ENCODE data around the gene WNT6. TPM values are rescaled to one million over a fixed set of nuclear protein-coding genes. Genes with fewer than 3 reads are reported as not detected.

Gene WNT6
- total RNA-seq = not detected in 2 replicates

DNA sequence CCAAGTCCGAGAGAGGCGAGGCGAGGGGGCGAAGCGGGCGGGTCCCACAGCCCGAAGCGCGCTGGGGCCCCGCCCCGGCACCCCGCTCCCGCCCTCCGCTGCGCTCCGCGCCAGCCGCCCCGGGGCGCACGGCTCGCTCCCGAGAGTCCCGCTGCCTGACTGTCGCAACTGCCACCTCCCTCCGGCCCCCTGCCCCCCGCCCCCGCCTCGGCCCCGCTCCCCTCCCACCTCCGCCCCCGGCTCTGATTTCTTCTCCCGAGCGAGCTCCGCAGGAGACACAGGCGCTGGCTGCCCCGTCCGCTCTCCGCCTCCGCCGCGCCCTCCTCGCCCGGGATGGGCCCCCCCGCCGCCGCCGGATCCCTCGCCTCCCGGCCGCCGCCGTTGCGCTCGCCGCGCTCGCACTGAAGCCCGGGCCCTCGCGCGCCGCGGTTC is at the start of gene WNT6:
WNT6 (plus strand) TSS at position 250 of the 432 bp plus-strand sequence. CDS start 233 bp downstream, outside the sequence.
- Mint-ChIP-seq H3K27me3 (ENCODE audit: insufficient read depth) (peaks cover 79% of the 10 kb centered on the region), H3K9me3 (no peaks in the 10 kb centered on the region), H3K36me3 (ENCODE audit: low read depth) (no peaks in the 10 kb centered on the region), H3K27ac (no peak within 1 kb of the TSS), H3K4me1 (ENCODE audit: low read depth) (no peaks in the 10 kb centered on the region), H3K4me3 (no peak within 1 kb of the TSS)
- intact Hi-C loops (cut with micrococcal nuclease) = loop anchor here (10.0 kb wide), 1 partner anchor 295 kb away; no protein-coding TSS in a partner anchor
- no peak for DNase-seq (ENCODE audit: low spot score)

DNA sequence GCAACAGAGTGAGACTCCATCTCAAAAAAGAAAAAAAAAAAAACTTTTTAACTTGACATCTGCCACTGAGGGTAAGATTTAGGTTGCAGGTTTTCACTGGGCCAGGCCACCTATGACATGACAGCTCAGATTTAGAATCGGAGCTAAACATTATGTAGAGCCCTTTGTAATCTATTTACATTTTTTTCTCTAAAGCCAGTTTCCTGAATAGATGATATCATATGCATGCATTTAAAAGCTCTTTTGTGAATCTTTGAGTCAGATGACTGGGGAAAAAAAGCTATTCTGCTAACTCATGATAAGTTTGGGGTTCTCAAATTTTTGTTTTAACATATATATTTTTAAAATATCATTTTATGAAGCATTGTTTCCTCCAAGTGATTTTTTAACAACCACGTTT is 49.3 kb upstream of the WNT6 start:
- intact Hi-C loops (cut with micrococcal nuclease) = no loop called here

GRCh38 chr2:218811382-218811781 is 48.2 kb upstream of the WNT6 start:
- H3K9me3 Mint-ChIP-seq = no peaks in the 10 kb centered on the region
- H3K27me3 Mint-ChIP-seq (ENCODE audit: insufficient read depth) = no peaks in the 10 kb centered on the region
- H3K36me3 Mint-ChIP-seq (ENCODE audit: low read depth) = no peaks in the 10 kb centered on the region
- no peak for DNase-seq (ENCODE audit: low spot score)
- intact Hi-C loops (cut with micrococcal nuclease) = no loop called here
- no peak overlapping the region for H3K27ac Mint-ChIP-seq
- no peaks in the 10 kb centered on the region for H3K4me1 Mint-ChIP-seq (ENCODE audit: low read depth)
- no peak overlapping the region for H3K4me3 Mint-ChIP-seq

More for the DNA sequence above, 49.3 kb upstream of the WNT6 start:
- no peak for DNase-seq (ENCODE audit: low spot score)
- H3K36me3 Mint-ChIP-seq (ENCODE audit: low read depth) = no peaks in the 10 kb centered on the region
- H3K4me1 Mint-ChIP-seq (ENCODE audit: low read depth) = no peaks in the 10 kb centered on the region
- no peak overlapping the region for H3K4me3 Mint-ChIP-seq
- no peak overlapping the region for H3K27ac Mint-ChIP-seq
- H3K9me3 Mint-ChIP-seq = peaks cover under 1% of the 10 kb centered on the region
- no peaks in the 10 kb centered on the region for H3K27me3 Mint-ChIP-seq (ENCODE audit: insufficient read depth)

- no peak overlapping the region for H3K27ac Mint-ChIP-seq
- intact Hi-C loops (cut with micrococcal nuclease) = no loop called here
- H3K4me1 Mint-ChIP-seq (ENCODE audit: low read depth) = no peaks in the 10 kb centered on the region
- DNase-seq (ENCODE audit: low spot score) = no peak
- H3K27me3 Mint-ChIP-seq (ENCODE audit: insufficient read depth) = no peaks in the 10 kb centered on the region
- H3K36me3 Mint-ChIP-seq (ENCODE audit: low read depth) = no peaks in the 10 kb centered on the region
- H3K9me3 Mint-ChIP-seq = no peaks in the 10 kb centered on the region
- H3K4me3 Mint-ChIP-seq = no peak overlapping the region
These were observed 47.3 kb upstream of the WNT6 start for GRCh38 chr2:218812096-218812815.

- Mint-ChIP-seq H3K4me3 (no peak overlapping the region), H3K27me3 (ENCODE audit: insufficient read depth) (peaks cover 6% of the 10 kb centered on the region), H3K9me3 (no peaks in the 10 kb centered on the region), H3K4me1 (ENCODE audit: low read depth) (no peaks in the 10 kb centered on the region), H3K36me3 (ENCODE audit: low read depth) (no peaks in the 10 kb centered on the region), H3K27ac (no peak overlapping the region)
- intact Hi-C loops (cut with micrococcal nuclease) = no loop called here
- no peak for DNase-seq (ENCODE audit: low spot score)
These were observed 46.7 kb upstream of the WNT6 start for GRCh38 chr2:218812861-218813260.

DNA sequence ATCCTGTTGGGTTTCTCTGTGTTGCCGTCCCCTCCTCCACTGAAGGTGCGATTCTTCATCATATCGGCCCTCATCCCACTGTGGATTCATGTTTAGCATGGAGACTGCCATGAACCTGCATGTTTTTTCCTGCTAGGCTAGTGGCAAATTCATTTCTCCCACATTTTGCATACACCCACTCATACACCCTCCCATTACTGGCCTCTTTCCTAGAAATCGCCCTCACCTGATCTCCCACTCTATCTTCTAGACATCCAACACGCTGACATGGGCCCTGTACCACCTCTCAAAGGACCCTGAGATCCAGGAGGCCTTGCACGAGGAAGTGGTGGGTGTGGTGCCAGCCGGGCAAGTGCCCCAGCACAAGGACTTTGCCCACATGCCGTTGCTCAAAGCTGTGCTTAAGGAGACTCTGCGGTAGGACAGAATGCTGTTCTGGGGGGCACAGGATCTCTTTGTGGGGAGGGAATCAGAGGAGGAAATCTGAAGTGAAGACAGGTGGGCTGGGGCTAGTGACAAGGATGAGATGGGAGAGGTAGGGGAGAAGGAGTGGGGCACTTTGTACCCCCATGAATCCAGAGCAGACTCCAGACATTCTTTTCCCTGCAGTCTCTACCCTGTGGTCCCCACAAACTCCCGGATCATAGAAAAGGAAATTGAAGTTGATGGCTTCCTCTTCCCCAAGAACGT is 45.7 kb upstream of the WNT6 start:
- H3K4me3 Mint-ChIP-seq = no peak overlapping the region
- H3K9me3 Mint-ChIP-seq = no peaks in the 10 kb centered on the region
- H3K27ac Mint-ChIP-seq = no peak overlapping the region
- H3K27me3 Mint-ChIP-seq (ENCODE audit: insufficient read depth) = peaks cover 8% of the 10 kb centered on the region
- intact Hi-C loops (cut with micrococcal nuclease) = no loop called here
- DNase-seq (ENCODE audit: low spot score) = no peak
- H3K4me1 Mint-ChIP-seq (ENCODE audit: low read depth) = no peaks in the 10 kb centered on the region
- no peaks in the 10 kb centered on the region for H3K36me3 Mint-ChIP-seq (ENCODE audit: low read depth)

GRCh38 chr2:218814540-218815243 is 44.9 kb upstream of the WNT6 start:
- Mint-ChIP-seq H3K36me3 (ENCODE audit: low read depth) (no peaks in the 10 kb centered on the region), H3K9me3 (no peaks in the 10 kb centered on the region), H3K27me3 (ENCODE audit: insufficient read depth) (peaks cover 8% of the 10 kb centered on the region), H3K4me3 (no peak overlapping the region), H3K27ac (no peak overlapping the region), H3K4me1 (ENCODE audit: low read depth) (no peaks in the 10 kb centered on the region)
- intact Hi-C loops (cut with micrococcal nuclease) = no loop called here
- no peak for DNase-seq (ENCODE audit: low spot score)

- Mint-ChIP-seq H3K9me3 (no peaks in the 10 kb centered on the region), H3K4me3 (no peak overlapping the region), H3K36me3 (ENCODE audit: low read depth) (no peaks in the 10 kb centered on the region), H3K27me3 (ENCODE audit: insufficient read depth) (peaks cover 8% of the 10 kb centered on the region), H3K4me1 (ENCODE audit: low read depth) (no peaks in the 10 kb centered on the region), H3K27ac (no peak overlapping the region)
- intact Hi-C loops (cut with micrococcal nuclease) = no loop called here
- DNase-seq (ENCODE audit: low spot score) = no peak
These were observed 44.4 kb upstream of the WNT6 start for GRCh38 chr2:218815244-218815637.

- Mint-ChIP-seq H3K27ac (no peak overlapping the region), H3K27me3 (ENCODE audit: insufficient read depth) (peaks cover 8% of the 10 kb centered on the region)
- intact Hi-C loops (cut with micrococcal nuclease) = no loop called here
These were observed 44.0 kb upstream of the WNT6 start for GRCh38 chr2:218815649-218816048.

DNA sequence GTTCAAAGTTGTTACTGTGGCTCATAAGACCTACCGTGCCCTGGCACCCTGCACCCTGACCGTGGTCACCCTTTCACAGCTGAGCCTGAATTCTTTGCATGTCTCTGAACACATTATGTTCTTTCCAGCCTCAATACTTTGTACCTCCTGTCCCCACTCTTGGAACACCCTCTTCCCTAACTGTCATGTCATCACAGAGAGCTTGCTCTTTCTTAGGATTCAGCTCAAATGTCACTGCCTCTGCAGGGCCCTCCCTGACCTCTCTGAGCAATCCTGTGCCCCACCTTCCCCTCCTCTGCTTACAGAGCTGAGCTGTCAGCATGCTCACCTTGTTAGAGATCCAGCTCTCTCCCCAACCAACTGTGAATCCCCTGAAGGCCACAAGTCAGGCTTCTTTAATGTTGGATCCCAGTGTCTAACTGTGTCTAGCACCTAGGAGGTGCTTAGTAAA is 43.0 kb upstream of the WNT6 start:
- Mint-ChIP-seq H3K27me3 (ENCODE audit: insufficient read depth) (peaks cover 9% of the 10 kb centered on the region), H3K9me3 (no peaks in the 10 kb centered on the region), H3K4me1 (ENCODE audit: low read depth) (no peaks in the 10 kb centered on the region), H3K27ac (no peak overlapping the region), H3K4me3 (no peak overlapping the region), H3K36me3 (ENCODE audit: low read depth) (no peaks in the 10 kb centered on the region)
- intact Hi-C loops (cut with micrococcal nuclease) = no loop called here
- DNase-seq (ENCODE audit: low spot score) = no peak

More at GRCh38 chr2:218815649-218816048, 44.0 kb upstream of the WNT6 start:
- Mint-ChIP-seq H3K9me3 (no peaks in the 10 kb centered on the region), H3K36me3 (ENCODE audit: low read depth) (no peaks in the 10 kb centered on the region), H3K4me1 (ENCODE audit: low read depth) (no peaks in the 10 kb centered on the region), H3K4me3 (no peak overlapping the region)
- no peak for DNase-seq (ENCODE audit: low spot score)

- Mint-ChIP-seq H3K36me3 (ENCODE audit: low read depth) (no peaks in the 10 kb centered on the region), H3K27ac (no peak overlapping the region), H3K27me3 (ENCODE audit: insufficient read depth) (peaks cover 9% of the 10 kb centered on the region), H3K4me3 (no peak overlapping the region), H3K9me3 (no peaks in the 10 kb centered on the region), H3K4me1 (ENCODE audit: low read depth) (no peaks in the 10 kb centered on the region)
- DNase-seq (ENCODE audit: low spot score) = no peak
- intact Hi-C loops (cut with micrococcal nuclease) = no loop called here
These were observed 40.5 kb upstream of the WNT6 start for GRCh38 chr2:218819093-218819492.

DNA sequence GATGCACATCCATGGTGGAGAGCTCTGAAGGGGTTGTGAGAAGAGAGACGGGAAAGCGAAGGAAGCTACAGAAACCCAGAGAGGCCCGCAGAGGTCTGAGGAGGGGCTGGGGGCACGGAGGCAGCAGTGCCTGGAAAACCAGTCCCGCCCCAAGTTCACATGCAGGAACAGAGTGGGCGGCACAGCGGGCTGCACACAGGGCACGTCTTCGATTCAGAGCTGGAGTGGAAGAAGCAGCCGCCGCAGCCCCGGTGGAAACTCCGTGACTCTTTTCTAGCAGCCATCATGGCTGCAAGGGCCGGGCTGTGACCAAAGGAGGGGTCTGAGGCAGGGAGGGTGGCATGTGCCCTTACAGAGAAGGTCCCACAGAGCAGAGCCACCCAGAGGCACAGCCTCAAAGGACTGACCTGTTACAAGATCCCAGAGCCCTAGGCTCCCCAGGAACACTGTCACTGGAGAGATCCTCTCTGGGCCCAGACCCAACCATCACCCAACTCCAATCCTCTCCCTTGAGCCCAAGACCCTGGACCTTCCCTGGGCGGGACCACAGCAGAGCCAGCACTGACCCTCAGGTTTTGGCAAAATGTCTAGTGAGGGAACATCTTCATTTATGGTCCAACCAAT is 38.7 kb upstream of the WNT6 start:
- Mint-ChIP-seq H3K27me3 (ENCODE audit: insufficient read depth) (peaks cover 13% of the 10 kb centered on the region), H3K27ac (no peak overlapping the region), H3K9me3 (no peaks in the 10 kb centered on the region), H3K4me1 (ENCODE audit: low read depth) (no peaks in the 10 kb centered on the region), H3K4me3 (no peak overlapping the region), H3K36me3 (ENCODE audit: low read depth) (no peaks in the 10 kb centered on the region)
- DNase-seq (ENCODE audit: low spot score) = no peak
- intact Hi-C loops (cut with micrococcal nuclease) = no loop called here

Data from activated T-helper 1 cell treated with anti-CD3 and anti-CD28 coated beads, Interleukin-12 subunit alpha, Interleukin-12 subunit beta, Interleukin-2, Interleukin-4 antibody, amounts not matched to agents 30 ng/mL and 10 ng/mL and 1 ng/mL, durations not matched to agents 14 hours and 24 hours and 36 hours (primary cell).